CD4-positive, alpha-beta T cell (primary cell): ENCODE data around the gene SLC2A13. TPM values are rescaled to one million over a fixed set of nuclear protein-coding genes. Genes with fewer than 3 reads are reported as not detected.

Experiments
- ATAC-seq: fragments of 200-7000 bp; cut with Tn5 transposase; one replicate; pipeline ENCODE4 v1.10.0; 2022; ENCODE audit warnings: mild to moderate bottlenecking; ENCODE audit not compliant: poor library complexity
- CTCF ChIA-PET: fragments of 350-600 bp; sonication (Branson Sonifier 250); formaldehyde crosslinking; loops from one replicate; lab custom pipeline; 2021; ENCODE audit warnings: antibody characterized with exemption, inconsistent platforms; lab: Charles Lee
- POLR2A ChIA-PET: fragments of 350-600 bp; sonication (Branson Sonifier 250); formaldehyde crosslinking; loops from one replicate; lab custom pipeline; 2021; ENCODE audit warnings: antibody characterized with exemption, inconsistent platforms; lab: Charles Lee
- DNase-seq, 14 experiments: peaks; one replicate each; pipeline ENCODE4 v3.0.0-alpha.2; 2013 to 2020; ENCODE audit warnings: mixed read lengths in 2 of 14
- H3K27ac ChIP-seq, 2 donors: one replicate each; pipeline versions ENCODE4 v1.5.1 to v1.7.0; 2013; ENCODE audit warnings: low read length in 2 of 2, low read depth in 1 of 2, mild to moderate bottlenecking in 1 of 2
- H3K27me3 ChIP-seq, 2 experiments: 1 replicate in 1 of 2; 2 replicates in 1 of 2; pipeline versions ENCODE4 v1.6.1 to v1.7.0; 2013; ENCODE audit warnings: low read length in 2 of 2, control low read depth in 1 of 2, mild to moderate bottlenecking in 1 of 2, moderate library complexity in 1 of 2; ENCODE audit not compliant: insufficient read depth in 2 of 2, control insufficient read depth in 1 of 2
- H3K36me3 ChIP-seq: one replicate; pipeline ENCODE4 v1.6.1; 2013; ENCODE audit warnings: low read length, control low read depth; ENCODE audit not compliant: insufficient read depth
- H3K4me1 ChIP-seq: one replicate; pipeline ENCODE4 v1.6.1; 2013; ENCODE audit warnings: low read length, control low read depth; ENCODE audit not compliant: insufficient read depth
- H3K4me3 ChIP-seq: one replicate; pipeline ENCODE4 v1.5.1; 2013; ENCODE audit warnings: mild to moderate bottlenecking, low read length, moderate library complexity
- H3K9me3 ChIP-seq, 2 experiments: 1 replicate in 1 of 2; 2 replicates in 1 of 2; pipeline versions ENCODE4 v1.6.1 to v1.7.0; 2013; ENCODE audit warnings: low read length in 2 of 2, mild to moderate bottlenecking in 2 of 2, control low read depth in 1 of 2, moderate library complexity in 1 of 2; ENCODE audit not compliant: control insufficient read depth in 1 of 2, insufficient read depth in 1 of 2
- H3K27ac Mint-ChIP-seq: one replicate; pipeline ENCODE4 v1.8.0; 2020; ENCODE audit warnings: mixed read lengths
- H3K27me3 Mint-ChIP-seq: one replicate; pipeline ENCODE4 v1.8.0; 2021; ENCODE audit warnings: mixed read lengths
- H3K36me3 Mint-ChIP-seq: one replicate; pipeline ENCODE4 v1.8.0; 2021; ENCODE audit warnings: low read depth, mixed read lengths
- H3K4me1 Mint-ChIP-seq: one replicate; pipeline ENCODE4 v1.8.0; 2021; ENCODE audit warnings: low read depth, mixed read lengths
- H3K4me3 Mint-ChIP-seq: one replicate; pipeline ENCODE4 v1.8.0; 2020; ENCODE audit warnings: mild to moderate bottlenecking, mixed read lengths
- H3K9me3 Mint-ChIP-seq: one replicate; pipeline ENCODE4 v1.8.0; 2020; ENCODE audit warnings: mixed read lengths
- intact Hi-C, 2 experiments: fragments of 100-400 bp; cut with DNase I in 1 of 2; cut with micrococcal nuclease in 1 of 2; formaldehyde crosslinking; loops; one replicate each; pipeline versions ENCODE4 v1.15.1 to v1.9.0; 2023 to 2025; cut with DNase I, micrococcal nuclease
- total RNA-seq, 174 experiments: library from RNA in 2 of 174; stranded (reverse) in 2 of 174; gene quantifications; one replicate each; pipeline ENCODE4 v1.2.3 and lab custom pipeline; 2021 to 2026
- TF ChIP-seq, protein P1 (sequence below): fragments of 200-600 bp; IDR thresholded peaks from one replicate; pipeline ENCODE4 v1.8.0; 2022; ENCODE audit warnings: antibody characterized with exemption, mild to moderate bottlenecking

The SLC2A13 gene
- total RNA-seq, 2 experiments from 2014 or later, result 1.6 to 1.7 TPM

DNA sequence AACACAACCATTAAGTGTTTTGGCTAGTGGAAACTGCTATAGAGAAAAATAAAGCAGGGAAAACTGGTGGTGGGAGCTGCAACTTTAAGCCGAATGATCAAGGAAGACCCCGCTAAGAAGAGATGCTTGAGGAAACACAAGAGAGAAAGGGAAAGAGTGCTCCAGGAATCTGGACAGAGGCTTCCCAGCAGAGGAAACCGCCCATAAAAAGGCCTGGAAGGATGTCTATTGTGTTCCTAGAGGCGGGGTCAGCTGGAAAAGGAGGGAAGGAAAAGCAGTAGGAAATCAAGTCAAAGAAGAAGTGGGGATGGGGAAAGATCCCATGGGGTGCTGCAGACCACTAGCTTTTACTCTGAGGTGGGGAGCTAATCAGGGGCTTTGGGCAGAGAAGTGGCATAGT, 12.4 kb downstream of the SLC2A13 start:
- no peak overlapping the region for H3K27ac Mint-ChIP-seq
- ChIA-PET CTCF (no interaction called here), POLR2A (no interaction called here)
- H3K9me3 Mint-ChIP-seq, result no peaks in the 10 kb centered on the region
- Histone ChIP-seq H3K4me1 (no peaks in the 10 kb centered on the region), H3K27me3 (no peaks in the 10 kb centered on the region), H3K36me3 (no peaks in the 10 kb centered on the region), H3K4me3 (no peak overlapping the region), H3K27ac (no peak overlapping the region), H3K9me3 (no peaks in the 10 kb centered on the region)
- ATAC-seq (no peak), DNase-seq (no peak)
- H3K4me1 Mint-ChIP-seq, result no peaks in the 10 kb centered on the region
- H3K4me3 Mint-ChIP-seq, result no peak overlapping the region
- no peaks in the 10 kb centered on the region for H3K27me3 Mint-ChIP-seq
- TF ChIP-seq, protein P1, sequence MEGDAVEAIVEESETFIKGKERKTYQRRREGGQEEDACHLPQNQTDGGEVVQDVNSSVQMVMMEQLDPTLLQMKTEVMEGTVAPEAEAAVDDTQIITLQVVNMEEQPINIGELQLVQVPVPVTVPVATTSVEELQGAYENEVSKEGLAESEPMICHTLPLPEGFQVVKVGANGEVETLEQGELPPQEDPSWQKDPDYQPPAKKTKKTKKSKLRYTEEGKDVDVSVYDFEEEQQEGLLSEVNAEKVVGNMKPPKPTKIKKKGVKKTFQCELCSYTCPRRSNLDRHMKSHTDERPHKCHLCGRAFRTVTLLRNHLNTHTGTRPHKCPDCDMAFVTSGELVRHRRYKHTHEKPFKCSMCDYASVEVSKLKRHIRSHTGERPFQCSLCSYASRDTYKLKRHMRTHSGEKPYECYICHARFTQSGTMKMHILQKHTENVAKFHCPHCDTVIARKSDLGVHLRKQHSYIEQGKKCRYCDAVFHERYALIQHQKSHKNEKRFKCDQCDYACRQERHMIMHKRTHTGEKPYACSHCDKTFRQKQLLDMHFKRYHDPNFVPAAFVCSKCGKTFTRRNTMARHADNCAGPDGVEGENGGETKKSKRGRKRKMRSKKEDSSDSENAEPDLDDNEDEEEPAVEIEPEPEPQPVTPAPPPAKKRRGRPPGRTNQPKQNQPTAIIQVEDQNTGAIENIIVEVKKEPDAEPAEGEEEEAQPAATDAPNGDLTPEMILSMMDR, result no peak
- intact Hi-C loops, result no loop called here
- H3K36me3 Mint-ChIP-seq, result no peaks in the 10 kb centered on the region

DNA sequence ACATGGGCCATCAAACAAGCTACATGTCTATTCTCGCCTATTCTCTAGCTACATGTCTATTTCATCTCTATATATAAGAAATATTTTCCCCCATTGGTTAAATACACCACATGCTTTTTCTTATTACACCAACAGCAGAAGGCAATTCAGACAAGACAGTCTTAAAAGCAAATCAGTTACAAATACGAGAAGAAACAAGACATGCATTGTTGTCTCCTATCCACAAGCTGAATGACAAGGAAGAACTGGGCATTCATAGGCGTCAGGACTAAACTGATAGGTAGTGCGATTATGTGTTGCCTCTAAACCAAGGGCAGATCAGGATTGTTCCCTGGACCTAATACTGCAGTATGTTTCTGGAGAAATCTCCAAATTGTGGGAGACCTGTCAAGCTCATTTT, 19.4 kb downstream of the SLC2A13 start:
- DNase-seq, result no peak
- no peak for ATAC-seq

DNA sequence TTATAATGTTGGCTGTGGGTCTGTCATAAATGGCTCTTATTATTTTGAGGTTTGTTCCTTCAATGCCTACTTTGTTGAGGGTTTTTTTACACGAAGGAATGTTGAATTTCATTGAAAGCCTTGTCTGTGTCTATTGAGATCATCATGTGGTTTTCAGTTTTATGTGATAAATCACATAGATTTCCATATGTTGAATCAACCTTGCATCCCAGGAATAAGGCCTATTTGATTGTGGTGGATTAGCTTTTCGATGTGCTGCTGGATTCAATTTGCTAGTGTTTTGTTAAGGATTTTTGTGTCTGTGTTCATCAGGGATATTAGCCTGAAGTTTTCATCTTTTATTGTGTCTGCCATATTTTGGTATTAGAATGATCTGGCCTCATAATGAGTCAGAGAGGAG, 27.6 kb downstream of the SLC2A13 start:
- intact Hi-C loops, result no loop called here
- peaks cover 0 to 10% of the 10 kb centered on the region in 2 experiments for H3K9me3 ChIP-seq
- ChIA-PET CTCF (no interaction called here), POLR2A (no interaction called here)
- Mint-ChIP-seq H3K27me3 (peaks cover 12% of the 10 kb centered on the region), H3K9me3 (peaks cover 11% of the 10 kb centered on the region), H3K36me3 (peaks cover 9% of the 10 kb centered on the region), H3K4me3 (no peak overlapping the region), H3K27ac (no peak overlapping the region), H3K4me1 (no peaks in the 10 kb centered on the region)
- H3K4me1 ChIP-seq, result no peaks in the 10 kb centered on the region
- TF ChIP-seq, protein P1, result no peak
- ATAC-seq (no peak), DNase-seq (no peak)
- no peaks in the 10 kb centered on the region for H3K27me3 ChIP-seq
- H3K36me3 ChIP-seq, result no peaks in the 10 kb centered on the region
- no peak overlapping the region for H3K27ac ChIP-seq
- H3K4me3 ChIP-seq, result no peak overlapping the region

More for the DNA sequence above, 19.4 kb downstream of the SLC2A13 start:
- TF ChIP-seq, protein P1, result no peak
- peaks cover 0 to 7% of the 10 kb centered on the region in 2 experiments for H3K9me3 ChIP-seq
- Mint-ChIP-seq H3K4me1 (no peaks in the 10 kb centered on the region), H3K27ac (no peak overlapping the region), H3K4me3 (no peak overlapping the region), H3K9me3 (no peaks in the 10 kb centered on the region), H3K36me3 (no peaks in the 10 kb centered on the region), H3K27me3 (no peaks in the 10 kb centered on the region)
- H3K4me3 ChIP-seq, result no peak overlapping the region
- no peak overlapping the region for H3K27ac ChIP-seq
- intact Hi-C loops, result no loop called here
- POLR2A ChIA-PET, result interaction anchor here (1.2 kb wide), 1 partner anchor 18 kb away, joined by 3 read pairs; no protein-coding TSS in a partner anchor
- H3K36me3 ChIP-seq, result no peaks in the 10 kb centered on the region
- no peaks in the 10 kb centered on the region for H3K27me3 ChIP-seq
- H3K4me1 ChIP-seq, result no peaks in the 10 kb centered on the region
- CTCF ChIA-PET, result no interaction called here
